Activated T-helper 1 cell treated with anti-CD3 and anti-CD28 coated beads, Interleukin-12 subunit alpha, Interleukin-12 subunit beta, Interleukin-2, Interleukin-4 antibody, amounts not matched to agents 30 ng/mL and 10 ng/mL and 1 ng/mL, durations not matched to agents 14 hours and 24 hours and 36 hours (primary cell): ENCODE results near the gene ZNF23. TPM values are rescaled to one million over a fixed set of nuclear protein-coding genes. Genes with fewer than 3 reads are reported as not detected.

Experiments
- DNase-seq: peaks from one replicate; pipeline ENCODE4 v3.0.0; 2021; ENCODE audit warnings: low spot score
- H3K27ac Mint-ChIP-seq: one replicate; pipeline ENCODE4 v1.8.0; 2021; ENCODE audit warnings: mild to moderate bottlenecking, mixed read lengths
- H3K27me3 Mint-ChIP-seq: one replicate; pipeline ENCODE4 v1.8.0; 2022; ENCODE audit warnings: mild to moderate bottlenecking, moderate library complexity, mixed read lengths; ENCODE audit not compliant: insufficient read depth
- H3K36me3 Mint-ChIP-seq: one replicate; pipeline ENCODE4 v1.8.0; 2021; ENCODE audit warnings: low read depth, mixed read lengths
- H3K4me1 Mint-ChIP-seq: one replicate; pipeline ENCODE4 v1.8.0; 2021; ENCODE audit warnings: low read depth, mixed read lengths
- H3K4me3 Mint-ChIP-seq: one replicate; pipeline ENCODE4 v1.8.0; 2021; ENCODE audit warnings: mild to moderate bottlenecking, moderate library complexity, mixed read lengths
- H3K9me3 Mint-ChIP-seq: one replicate; pipeline ENCODE4 v1.8.0; 2021; ENCODE audit warnings: mixed read lengths
- intact Hi-C: fragments of 100-400 bp; cut with micrococcal nuclease; formaldehyde crosslinking; loops from one replicate; pipeline ENCODE4 v1.15.1; 2024
- total RNA-seq: library from RNA; stranded (reverse); gene quantifications from 2 replicates; pipeline ENCODE4 v1.2.3, GENCODE V29; 2022

Gene ZNF23
- total RNA-seq, 1 donor from 2014 or later: 6.4 TPM

DNA sequence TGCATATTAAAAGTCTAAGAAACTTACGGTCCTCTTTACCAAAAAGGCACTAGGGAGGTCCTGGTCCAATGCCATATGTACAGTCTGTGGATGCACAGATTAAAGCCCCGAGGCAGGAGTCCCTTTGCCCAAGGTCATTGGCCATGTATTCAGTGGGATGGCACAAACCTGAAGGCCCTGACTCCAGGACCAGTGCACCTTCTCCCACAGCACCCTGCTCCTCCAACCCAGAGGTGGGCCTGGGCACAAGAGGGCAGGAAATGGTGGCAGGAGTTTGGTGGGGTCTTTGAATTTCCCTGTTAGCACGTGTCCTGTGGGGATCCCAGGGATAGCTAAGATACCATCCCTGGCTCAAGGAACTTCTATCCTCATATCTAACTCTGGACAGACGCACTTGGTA is 48.7 kb downstream of the ZNF23 start:
- Mint-ChIP-seq H3K4me3 (no peak overlapping the region), H3K4me1 (no peaks in the 10 kb centered on the region), H3K27ac (no peak overlapping the region)

DNA sequence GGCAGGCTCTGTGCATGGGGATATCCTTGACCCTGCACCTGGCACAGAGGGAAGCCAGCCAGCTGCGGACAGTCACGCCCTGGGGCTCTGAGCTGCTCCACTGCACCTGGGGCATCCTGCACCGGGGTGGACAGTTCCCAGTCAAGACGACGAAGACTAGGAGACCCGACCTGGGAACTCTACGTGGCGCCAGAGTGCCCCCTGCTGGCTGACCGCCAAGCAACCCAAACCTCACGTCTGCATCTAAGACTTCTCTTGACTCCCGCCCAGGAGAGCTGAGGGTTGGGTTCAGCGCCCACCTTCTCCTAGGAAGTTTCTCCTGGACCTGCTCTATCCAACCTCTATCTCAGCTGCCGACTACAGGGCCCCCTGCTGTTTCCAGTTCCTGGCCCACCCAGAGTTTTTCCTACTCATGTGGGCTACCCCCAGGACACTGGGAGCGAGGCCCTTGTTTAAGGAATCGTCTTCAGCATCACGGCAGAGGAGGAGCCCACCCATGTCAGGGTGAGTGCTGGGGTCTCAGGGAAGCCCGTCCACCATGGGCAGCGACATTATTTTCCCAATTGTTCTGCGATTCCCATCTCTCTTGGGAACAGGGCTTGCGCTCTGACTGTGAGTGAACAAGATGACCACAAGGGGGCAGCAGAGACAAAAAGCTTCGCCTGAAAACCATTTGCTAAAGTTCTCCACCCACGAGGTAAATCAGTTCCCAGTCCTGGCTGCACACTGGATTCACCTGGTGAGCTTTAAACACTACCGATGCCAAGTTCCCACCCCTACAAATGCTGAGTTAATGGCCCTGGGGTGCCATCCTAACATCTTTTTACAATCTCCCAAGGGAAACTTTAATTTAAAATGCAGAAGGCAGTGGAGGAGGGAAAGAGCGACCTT is 49.5 kb downstream of the ZNF23 start:
- H3K4me1 Mint-ChIP-seq: peaks cover 5% of the 10 kb centered on the region
- no peak overlapping the region for H3K4me3 Mint-ChIP-seq
- H3K27ac Mint-ChIP-seq: no peak overlapping the region
- intact Hi-C loops: loop anchor here (1.0 kb wide), 3 partner anchors 87 to 199 kb away; no protein-coding TSS in a partner anchor
- H3K36me3 Mint-ChIP-seq: no peaks in the 10 kb centered on the region
- peak; percentile 39 for DNase-seq
- H3K27me3 Mint-ChIP-seq: peaks cover 9% of the 10 kb centered on the region
- H3K9me3 Mint-ChIP-seq: no peaks in the 10 kb centered on the region

More for the DNA sequence above, 48.7 kb downstream of the ZNF23 start:
- intact Hi-C loops: no loop called here
- peaks cover 7% of the 10 kb centered on the region for H3K27me3 Mint-ChIP-seq
- H3K36me3 Mint-ChIP-seq: no peaks in the 10 kb centered on the region
- no peak for DNase-seq
- H3K9me3 Mint-ChIP-seq: no peaks in the 10 kb centered on the region

GRCh38 chr16:71410146-71410545 is 51.9 kb downstream of the ZNF23 start:
- no peak for DNase-seq
- Mint-ChIP-seq H3K4me1 (peaks cover 5% of the 10 kb centered on the region), H3K9me3 (no peaks in the 10 kb centered on the region), H3K27ac (no peak overlapping the region), H3K27me3 (peaks cover 9% of the 10 kb centered on the region), H3K36me3 (no peaks in the 10 kb centered on the region), H3K4me3 (no peak overlapping the region)
- intact Hi-C loops: no loop called here

DNA sequence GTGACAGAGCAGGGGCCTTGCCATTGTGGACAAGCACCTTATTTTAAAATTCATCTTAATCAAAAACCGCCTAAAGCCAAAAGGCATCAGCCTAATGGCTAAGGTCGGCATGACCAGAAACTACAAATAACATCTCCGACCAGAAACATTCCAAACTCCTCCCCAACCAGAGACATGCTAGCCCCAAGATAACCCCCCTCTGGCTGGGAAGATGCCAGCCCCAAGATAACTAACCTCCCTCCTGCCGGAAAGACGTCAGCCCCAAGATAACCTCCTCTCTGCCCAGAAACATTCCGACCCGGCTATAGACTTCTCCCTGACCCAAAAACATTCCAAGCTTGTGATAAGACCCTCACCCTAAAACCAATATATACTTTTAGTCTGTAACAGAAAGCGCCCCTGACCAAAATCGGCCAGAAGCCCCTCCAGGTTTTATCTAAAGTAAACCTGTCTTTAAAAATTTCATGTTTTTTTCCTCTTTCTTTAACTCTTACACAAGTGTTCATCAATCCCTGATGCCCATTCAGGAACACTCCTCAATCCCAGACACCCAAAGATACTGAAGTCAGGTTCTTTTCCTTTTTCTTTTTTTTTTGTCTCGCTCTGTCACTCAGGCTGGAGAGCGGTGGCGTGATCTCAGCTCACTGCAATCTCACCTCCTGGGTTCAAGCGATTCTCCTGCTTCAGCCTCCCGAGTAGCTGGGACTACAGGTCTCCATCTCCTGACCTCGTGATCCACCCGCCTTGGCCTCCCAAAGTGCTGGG is 52.9 kb downstream of the ZNF23 start:
- Mint-ChIP-seq H3K4me3 (no peak overlapping the region), H3K4me1 (peaks cover 5% of the 10 kb centered on the region), H3K27ac (no peak overlapping the region), H3K9me3 (no peaks in the 10 kb centered on the region), H3K27me3 (peaks cover 9% of the 10 kb centered on the region), H3K36me3 (no peaks in the 10 kb centered on the region)
- no peak for DNase-seq
- intact Hi-C loops: no loop called here

DNA sequence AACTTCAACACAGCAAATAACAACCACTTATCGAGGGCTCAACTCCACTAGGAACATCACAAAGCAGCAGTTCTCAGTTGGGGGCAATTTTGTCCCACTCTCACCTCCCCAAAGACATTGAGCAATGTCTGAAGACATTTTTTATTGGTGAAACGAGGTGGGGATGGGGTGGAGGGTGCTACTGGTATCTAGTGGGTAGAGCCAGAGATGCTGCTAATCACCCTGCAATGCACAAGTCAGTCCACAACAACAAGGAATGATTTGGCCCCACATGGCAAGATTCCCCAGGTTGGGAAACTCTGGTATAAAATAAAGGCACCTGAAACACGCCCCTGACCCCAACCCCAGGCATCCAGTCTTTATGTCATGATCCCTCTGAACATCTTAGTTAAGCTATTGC is 53.5 kb downstream of the ZNF23 start:
- no peaks in the 10 kb centered on the region for H3K9me3 Mint-ChIP-seq
- intact Hi-C loops: no loop called here
- no peaks in the 10 kb centered on the region for H3K36me3 Mint-ChIP-seq
- DNase-seq: no peak
- no peak overlapping the region for H3K4me3 Mint-ChIP-seq
- H3K27me3 Mint-ChIP-seq: peaks cover 9% of the 10 kb centered on the region
- H3K4me1 Mint-ChIP-seq: peaks cover 5% of the 10 kb centered on the region
- H3K27ac Mint-ChIP-seq: no peak overlapping the region

DNA sequence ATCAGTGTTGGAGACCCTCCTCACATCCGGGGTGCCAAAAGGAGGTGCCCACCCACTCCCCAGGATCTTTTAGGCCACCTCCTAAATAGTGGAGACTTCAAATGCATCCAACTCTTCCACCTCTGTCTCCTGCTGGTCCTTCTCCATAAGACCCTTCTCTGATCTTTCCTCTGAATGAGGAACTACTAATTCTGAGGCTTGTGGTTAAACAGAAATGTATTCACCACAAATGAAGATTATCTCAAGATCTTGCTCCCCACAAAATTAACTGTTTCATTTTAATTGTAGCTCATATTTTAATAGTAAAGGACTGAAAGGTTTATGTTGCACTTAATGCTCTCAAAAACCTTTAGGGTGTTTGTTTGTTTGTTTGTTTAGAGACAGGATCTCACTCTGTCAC is 54.3 kb downstream of the ZNF23 start:
- intact Hi-C loops: no loop called here
- H3K4me1 Mint-ChIP-seq: peaks cover 5% of the 10 kb centered on the region
- H3K4me3 Mint-ChIP-seq: no peak overlapping the region
- DNase-seq: no peak
- H3K27ac Mint-ChIP-seq: no peak overlapping the region
- H3K27me3 Mint-ChIP-seq: peaks cover 9% of the 10 kb centered on the region
- no peaks in the 10 kb centered on the region for H3K36me3 Mint-ChIP-seq
- no peaks in the 10 kb centered on the region for H3K9me3 Mint-ChIP-seq

DNA sequence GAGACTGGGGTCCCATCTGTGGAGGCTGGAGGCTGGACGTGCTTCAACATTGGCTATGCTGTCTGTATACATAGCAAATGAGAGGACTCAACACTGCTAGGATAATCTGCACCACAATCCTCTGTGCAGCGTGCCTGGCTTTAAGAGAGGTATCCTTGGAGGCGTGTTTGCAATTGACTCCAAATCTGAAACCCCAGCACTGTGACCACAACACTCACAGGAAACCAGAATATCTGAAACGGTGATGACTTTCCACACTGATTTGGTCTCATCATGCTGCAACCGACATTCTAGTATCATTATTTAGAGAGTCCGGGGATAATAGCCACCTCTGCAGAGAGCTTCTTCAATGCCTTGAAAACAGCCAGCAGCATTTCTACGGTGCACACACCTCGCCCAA is 55.3 kb downstream of the ZNF23 start:
- Mint-ChIP-seq H3K27ac (no peak overlapping the region), H3K36me3 (no peaks in the 10 kb centered on the region), H3K9me3 (no peaks in the 10 kb centered on the region), H3K27me3 (peaks cover 9% of the 10 kb centered on the region), H3K4me3 (no peak overlapping the region), H3K4me1 (peaks cover 5% of the 10 kb centered on the region)
- DNase-seq: no peak
- intact Hi-C loops: no loop called here

- H3K4me1 Mint-ChIP-seq: peaks cover 5% of the 10 kb centered on the region
- H3K27me3 Mint-ChIP-seq: peaks cover 9% of the 10 kb centered on the region
- no peaks in the 10 kb centered on the region for H3K36me3 Mint-ChIP-seq
- intact Hi-C loops: no loop called here
- H3K9me3 Mint-ChIP-seq: no peaks in the 10 kb centered on the region
- DNase-seq: no peak
- H3K4me3 Mint-ChIP-seq: no peak overlapping the region
- no peak overlapping the region for H3K27ac Mint-ChIP-seq
These were observed 55.7 kb downstream of the ZNF23 start for GRCh38 chr16:71406316-71406715.

- Mint-ChIP-seq H3K27me3 (peaks cover 8% of the 10 kb centered on the region), H3K4me3 (no peak overlapping the region), H3K4me1 (peaks cover 5% of the 10 kb centered on the region), H3K27ac (no peak overlapping the region), H3K9me3 (no peaks in the 10 kb centered on the region), H3K36me3 (no peaks in the 10 kb centered on the region)
- intact Hi-C loops: no loop called here
- DNase-seq: no peak
These were observed 57.7 kb downstream of the ZNF23 start for GRCh38 chr16:71404364-71404763.

GRCh38 chr16:71402674-71403073 is 59.4 kb downstream of the ZNF23 start:
- H3K4me3 Mint-ChIP-seq: no peak overlapping the region
- peaks cover 6% of the 10 kb centered on the region for H3K27me3 Mint-ChIP-seq
- H3K36me3 Mint-ChIP-seq: no peaks in the 10 kb centered on the region
- H3K9me3 Mint-ChIP-seq: no peaks in the 10 kb centered on the region
- intact Hi-C loops: no loop called here
- DNase-seq: no peak
- peaks cover 1% of the 10 kb centered on the region for H3K4me1 Mint-ChIP-seq
- H3K27ac Mint-ChIP-seq: no peak overlapping the region

GRCh38 chr16:71402007-71402406 is 60.0 kb downstream of the ZNF23 start:
- no peak overlapping the region for H3K27ac Mint-ChIP-seq
- no peak for DNase-seq
- intact Hi-C loops: no loop called here
- H3K4me1 Mint-ChIP-seq: no peaks in the 10 kb centered on the region
- no peaks in the 10 kb centered on the region for H3K36me3 Mint-ChIP-seq
- no peaks in the 10 kb centered on the region for H3K9me3 Mint-ChIP-seq
- H3K27me3 Mint-ChIP-seq: peaks cover 5% of the 10 kb centered on the region
- no peak overlapping the region for H3K4me3 Mint-ChIP-seq

DNA sequence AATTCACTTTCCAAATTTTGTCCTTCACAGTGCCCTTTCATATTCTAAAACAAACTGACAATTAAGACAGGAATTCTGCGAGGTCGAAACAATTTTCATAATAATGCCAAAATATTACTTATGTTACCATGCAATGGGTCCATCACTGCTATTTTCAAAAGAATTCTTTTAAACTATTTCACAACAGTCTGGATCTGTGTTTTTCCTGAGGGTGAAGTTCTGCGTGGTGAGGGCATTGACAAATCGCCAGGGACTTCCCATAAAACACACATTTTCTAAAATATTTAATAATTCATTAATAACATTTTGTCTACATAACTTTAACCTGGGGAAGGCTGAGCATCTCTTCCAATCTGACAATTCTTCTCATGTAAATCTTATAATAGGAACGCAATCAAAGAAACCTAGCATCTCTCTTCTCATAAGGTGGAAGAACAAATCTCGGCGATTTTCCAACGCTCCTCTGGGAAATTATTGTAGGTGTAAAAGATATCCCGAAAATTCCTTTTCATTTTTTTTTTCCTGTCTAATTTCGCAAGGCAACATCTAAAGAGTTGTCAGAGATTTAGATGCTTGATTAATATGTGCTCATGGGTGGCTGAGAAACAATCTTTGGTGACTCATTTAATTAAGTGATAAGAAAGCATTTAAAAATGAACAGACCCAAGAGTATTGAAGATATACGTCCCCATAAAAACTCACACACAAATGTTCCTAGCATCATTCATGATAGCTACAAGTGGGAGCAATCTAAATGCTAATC is 62.1 kb downstream of the ZNF23 start:
- Mint-ChIP-seq H3K4me1 (no peaks in the 10 kb centered on the region), H3K27ac (no peak overlapping the region), H3K27me3 (peaks cover 8% of the 10 kb centered on the region), H3K9me3 (no peaks in the 10 kb centered on the region), H3K4me3 (no peak overlapping the region), H3K36me3 (no peaks in the 10 kb centered on the region)
- intact Hi-C loops: no loop called here
- no peak for DNase-seq
